ENCODE measurements around the gene DNAJC30. TPM values are rescaled to one million over a fixed set of nuclear protein-coding genes. Genes with fewer than 3 reads are reported as not detected.

DNAJC30 gene
- total and polyA plus RNA-seq, 4 donors = 2.1 to 8.7 (median 4.8) TPM

DNA sequence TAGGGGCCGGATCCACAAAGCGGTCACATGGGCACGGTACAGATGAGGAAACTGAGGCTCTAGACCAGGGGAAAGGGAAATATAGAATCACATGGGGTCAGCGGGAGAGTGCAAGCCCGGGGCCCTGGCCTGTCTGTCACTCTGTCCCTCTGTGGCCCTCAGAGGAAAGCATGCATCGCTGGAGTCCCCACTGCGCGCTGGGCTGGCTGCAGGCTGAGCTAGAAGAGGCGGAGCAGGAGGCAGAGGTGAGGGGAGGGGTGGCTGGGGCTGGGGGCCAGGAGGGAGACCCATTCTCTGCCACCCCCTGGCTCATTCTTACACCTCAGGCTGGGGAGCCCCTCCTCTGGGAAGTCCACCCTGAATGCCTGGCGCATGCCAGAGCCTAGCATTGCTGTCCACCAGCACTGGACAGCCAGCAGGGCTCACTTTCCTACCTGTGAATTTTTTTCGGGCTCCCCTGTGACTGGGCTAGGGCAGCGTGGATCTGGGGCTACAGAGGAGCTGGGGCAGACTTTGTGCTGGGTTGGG, 13.3 kb downstream of the DNAJC30 start:
- DNase-seq (ENCODE audit: low spot score) = no peak
- WGBS = 92% methylated on average over 12 of the region's 12 CpGs
- H3K4me3 ChIP-seq (ENCODE audit: low read depth in 1 of 3, low read length in 3 of 3) = no peak overlapping the region
- no peaks in the 10 kb centered on the region for H3K9me3 ChIP-seq (ENCODE audit: control insufficient read depth in 4 of 4, low read length in 3 of 4)
- TF ChIP-seq JUND (IDR thresholded peaks at IDR 0.05) (no peak), CTCF (IDR thresholded peaks at IDR 0.05; ENCODE audit: low read depth, low read length, missing input control) (no peak), FOXA1 (IDR thresholded peaks at IDR 0.05) (no peak), FOXA2 (IDR thresholded peaks at IDR 0.05) (no peak), HNF4G (IDR thresholded peaks at IDR 0.05) (no peak), RAD21 (IDR thresholded peaks at IDR 0.05) (no peak), GABPA (IDR thresholded peaks at IDR 0.05 in 1 of 2, conservative IDR thresholded peaks at IDR 0.05 in 1 of 2) (no peak), SP1 (IDR thresholded peaks at IDR 0.05) (no peak), ATF3 (IDR thresholded peaks at IDR 0.05) (no peak), NR2F2 (IDR thresholded peaks at IDR 0.05) (no peak), HNF4A (conservative IDR thresholded peaks at IDR 0.05) (no peak), YY1 (IDR thresholded peaks at IDR 0.05) (no peak), EGR1 (IDR thresholded peaks at IDR 0.05; ENCODE audit: low read depth in 2 of 2) (no peak), RXRA (IDR thresholded peaks at IDR 0.05) (no peak)
- TF ChIP-seq, protein P1, sequence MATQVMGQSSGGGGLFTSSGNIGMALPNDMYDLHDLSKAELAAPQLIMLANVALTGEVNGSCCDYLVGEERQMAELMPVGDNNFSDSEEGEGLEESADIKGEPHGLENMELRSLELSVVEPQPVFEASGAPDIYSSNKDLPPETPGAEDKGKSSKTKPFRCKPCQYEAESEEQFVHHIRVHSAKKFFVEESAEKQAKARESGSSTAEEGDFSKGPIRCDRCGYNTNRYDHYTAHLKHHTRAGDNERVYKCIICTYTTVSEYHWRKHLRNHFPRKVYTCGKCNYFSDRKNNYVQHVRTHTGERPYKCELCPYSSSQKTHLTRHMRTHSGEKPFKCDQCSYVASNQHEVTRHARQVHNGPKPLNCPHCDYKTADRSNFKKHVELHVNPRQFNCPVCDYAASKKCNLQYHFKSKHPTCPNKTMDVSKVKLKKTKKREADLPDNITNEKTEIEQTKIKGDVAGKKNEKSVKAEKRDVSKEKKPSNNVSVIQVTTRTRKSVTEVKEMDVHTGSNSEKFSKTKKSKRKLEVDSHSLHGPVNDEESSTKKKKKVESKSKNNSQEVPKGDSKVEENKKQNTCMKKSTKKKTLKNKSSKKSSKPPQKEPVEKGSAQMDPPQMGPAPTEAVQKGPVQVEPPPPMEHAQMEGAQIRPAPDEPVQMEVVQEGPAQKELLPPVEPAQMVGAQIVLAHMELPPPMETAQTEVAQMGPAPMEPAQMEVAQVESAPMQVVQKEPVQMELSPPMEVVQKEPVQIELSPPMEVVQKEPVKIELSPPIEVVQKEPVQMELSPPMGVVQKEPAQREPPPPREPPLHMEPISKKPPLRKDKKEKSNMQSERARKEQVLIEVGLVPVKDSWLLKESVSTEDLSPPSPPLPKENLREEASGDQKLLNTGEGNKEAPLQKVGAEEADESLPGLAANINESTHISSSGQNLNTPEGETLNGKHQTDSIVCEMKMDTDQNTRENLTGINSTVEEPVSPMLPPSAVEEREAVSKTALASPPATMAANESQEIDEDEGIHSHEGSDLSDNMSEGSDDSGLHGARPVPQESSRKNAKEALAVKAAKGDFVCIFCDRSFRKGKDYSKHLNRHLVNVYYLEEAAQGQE (IDR thresholded peaks at IDR 0.05) = no peak
- TF ChIP-seq, protein P2, sequence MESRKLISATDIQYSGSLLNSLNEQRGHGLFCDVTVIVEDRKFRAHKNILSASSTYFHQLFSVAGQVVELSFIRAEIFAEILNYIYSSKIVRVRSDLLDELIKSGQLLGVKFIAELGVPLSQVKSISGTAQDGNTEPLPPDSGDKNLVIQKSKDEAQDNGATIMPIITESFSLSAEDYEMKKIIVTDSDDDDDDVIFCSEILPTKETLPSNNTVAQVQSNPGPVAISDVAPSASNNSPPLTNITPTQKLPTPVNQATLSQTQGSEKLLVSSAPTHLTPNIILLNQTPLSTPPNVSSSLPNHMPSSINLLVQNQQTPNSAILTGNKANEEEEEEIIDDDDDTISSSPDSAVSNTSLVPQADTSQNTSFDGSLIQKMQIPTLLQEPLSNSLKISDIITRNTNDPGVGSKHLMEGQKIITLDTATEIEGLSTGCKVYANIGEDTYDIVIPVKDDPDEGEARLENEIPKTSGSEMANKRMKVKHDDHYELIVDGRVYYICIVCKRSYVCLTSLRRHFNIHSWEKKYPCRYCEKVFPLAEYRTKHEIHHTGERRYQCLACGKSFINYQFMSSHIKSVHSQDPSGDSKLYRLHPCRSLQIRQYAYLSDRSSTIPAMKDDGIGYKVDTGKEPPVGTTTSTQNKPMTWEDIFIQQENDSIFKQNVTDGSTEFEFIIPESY (IDR thresholded peaks at IDR 0.05) = no peak
- no peak overlapping the region for H3K9ac ChIP-seq (ENCODE audit: low read depth in 1 of 2, low read length in 2 of 2)
- H3K4me1 ChIP-seq (ENCODE audit: control insufficient read depth in 4 of 4, insufficient read depth in 4 of 4, low read length in 3 of 4) = peaks cover 8 to 26% (median 17%) of the 10 kb centered on the region in 4 donors
- no peaks in the 10 kb centered on the region for H3K27me3 ChIP-seq (ENCODE audit: control insufficient read depth in 4 of 4, insufficient read depth in 4 of 4, low read length in 3 of 4)
- no peaks in the 10 kb centered on the region for H3K36me3 ChIP-seq (ENCODE audit: control insufficient read depth in 4 of 4, insufficient read depth in 3 of 4, low read depth in 1 of 4, low read length in 3 of 4)
- no peak overlapping the region for H3K27ac ChIP-seq (ENCODE audit: low read depth in 1 of 2, low read length in 2 of 2)

- Histone ChIP-seq H3K27me3 (ENCODE audit: control insufficient read depth in 4 of 4, insufficient read depth in 4 of 4, low read length in 3 of 4) (no peaks in the 10 kb centered on the region), H3K27ac (ENCODE audit: low read depth in 1 of 2, low read length in 2 of 2) (no peak overlapping the region), H3K9me3 (ENCODE audit: control insufficient read depth in 4 of 4, low read length in 3 of 4) (no peaks in the 10 kb centered on the region), H3K4me3 (ENCODE audit: low read depth in 1 of 3, low read length in 3 of 3) (no peak overlapping the region), H3K4me1 (ENCODE audit: control insufficient read depth in 4 of 4, insufficient read depth in 4 of 4, low read length in 3 of 4) (peaks cover 8 to 31% (median 17%) of the 10 kb centered on the region in 4 donors), H3K36me3 (ENCODE audit: control insufficient read depth in 4 of 4, insufficient read depth in 3 of 4, low read depth in 1 of 4, low read length in 3 of 4) (no peaks in the 10 kb centered on the region), H3K9ac (ENCODE audit: low read depth in 1 of 2, low read length in 2 of 2) (no peak overlapping the region)
- DNase-seq (ENCODE audit: low spot score) = no peak
- 85% methylated on average over 19 of the region's 19 CpGs for WGBS
- TF ChIP-seq EGR1 (IDR thresholded peaks at IDR 0.05; ENCODE audit: low read depth in 2 of 2) (no peak), HNF4A (conservative IDR thresholded peaks at IDR 0.05) (no peak), RAD21 (IDR thresholded peaks at IDR 0.05) (no peak), JUND (IDR thresholded peaks at IDR 0.05) (no peak), FOXA1 (IDR thresholded peaks at IDR 0.05) (no peak), HNF4G (IDR thresholded peaks at IDR 0.05) (no peak), RXRA (IDR thresholded peaks at IDR 0.05) (no peak), NR2F2 (IDR thresholded peaks at IDR 0.05) (no peak), GABPA (IDR thresholded peaks at IDR 0.05 in 1 of 2, conservative IDR thresholded peaks at IDR 0.05 in 1 of 2) (no peak), MAX (IDR thresholded peaks at IDR 0.05) (no peak), ATF3 (IDR thresholded peaks at IDR 0.05) (no peak), SP1 (IDR thresholded peaks at IDR 0.05) (no peak)
- TF ChIP-seq, protein P1 (IDR thresholded peaks at IDR 0.05) = no peak
Observed at GRCh38 chr7:73669288-73669701, 14.0 kb downstream of the DNAJC30 start.

Data from liver (tissue), 9 donors.